H9 (cell line): ENCODE data around the gene UTS2. TPM values are rescaled to one million over a fixed set of nuclear protein-coding genes. Genes with fewer than 3 reads are reported as not detected.

ENCODE experiments used
- DNase-seq: peaks from one replicate; pipeline ENCODE4 v3.0.0-alpha.2; 2017
- H2AFZ ChIP-seq: one replicate; pipeline ENCODE4 v1.6.1; 2013; ENCODE audit warnings: mild to moderate bottlenecking, low read length, control low read depth, moderate library complexity
- H2AK5ac ChIP-seq: 2 replicates; pipeline ENCODE4 v1.6.1; 2013; ENCODE audit warnings: low read length, control low read depth, mixed read lengths; ENCODE audit not compliant: insufficient read length
- H2BK120ac ChIP-seq: one replicate; pipeline ENCODE4 v1.6.1; 2013; ENCODE audit warnings: low read depth, mild to moderate bottlenecking, low read length, control low read depth, inconsistent platforms; ENCODE audit not compliant: poor library complexity, severe bottlenecking
- H2BK12ac ChIP-seq: 2 replicates; pipeline ENCODE4 v1.6.1; 2013; ENCODE audit warnings: low read length, control low read depth, mixed read lengths, low read depth; ENCODE audit not compliant: insufficient read length
- H2BK15ac ChIP-seq: 2 replicates; pipeline ENCODE4 v1.6.1; 2013; ENCODE audit warnings: low read depth, low read length, control low read depth
- H2BK20ac ChIP-seq: one replicate; pipeline ENCODE4 v1.6.1; 2013; ENCODE audit warnings: low read depth, mild to moderate bottlenecking, low read length, control low read depth, inconsistent platforms; ENCODE audit not compliant: poor library complexity, severe bottlenecking
- H2BK5ac ChIP-seq: 2 replicates; pipeline ENCODE4 v1.6.1; 2013; ENCODE audit warnings: low read length, control low read depth, mixed read lengths; ENCODE audit not compliant: insufficient read length
- H3K14ac ChIP-seq: 2 replicates; pipeline ENCODE4 v1.6.1; 2013; ENCODE audit warnings: low read length, control low read depth; ENCODE audit not compliant: insufficient read depth
- H3K18ac ChIP-seq: 2 replicates; pipeline ENCODE4 v1.6.1; 2013; ENCODE audit warnings: low read depth, mild to moderate bottlenecking, mixed read lengths, low read length, control low read depth; ENCODE audit not compliant: insufficient read length
- H3K23ac ChIP-seq: 2 replicates; pipeline ENCODE4 v1.6.1; 2013; ENCODE audit warnings: low read length, control low read depth, mixed read lengths, low read depth; ENCODE audit not compliant: insufficient read length
- H3K23me2 ChIP-seq: 2 replicates; pipeline ENCODE4 v1.6.1; 2013; ENCODE audit warnings: low read depth, mild to moderate bottlenecking, mixed read lengths, low read length, control low read depth; ENCODE audit not compliant: insufficient read length, poor library complexity, severe bottlenecking
- H3K27ac ChIP-seq: 2 replicates; pipeline ENCODE4 v1.5.1; 2013; ENCODE audit warnings: low read length, control low read depth, mixed read lengths, low read depth; ENCODE audit not compliant: insufficient read length
- H3K27me3 ChIP-seq: 2 replicates; pipeline ENCODE4 v1.6.1; 2013; ENCODE audit warnings: low read length, control low read depth, inconsistent platforms; ENCODE audit not compliant: insufficient read depth
- H3K4ac ChIP-seq: 2 replicates; pipeline ENCODE4 v1.6.1; 2013; ENCODE audit warnings: low read depth, mild to moderate bottlenecking, control low read depth, inconsistent platforms, low read length, moderate library complexity
- H3K4me1 ChIP-seq: 2 replicates; pipeline ENCODE4 v1.6.1; 2013; ENCODE audit warnings: low read length, control low read depth, inconsistent platforms; ENCODE audit not compliant: insufficient read depth
- H3K4me2 ChIP-seq: 2 replicates; pipeline ENCODE4 v1.6.1; 2013; ENCODE audit warnings: low read length, control low read depth, mixed read lengths; ENCODE audit not compliant: insufficient read length, insufficient read depth
- H3K56ac ChIP-seq: 2 replicates; pipeline ENCODE4 v1.6.1; 2013; ENCODE audit warnings: low read depth, mild to moderate bottlenecking, mixed read lengths, low read length, control low read depth; ENCODE audit not compliant: insufficient read length
- H3K79me1 ChIP-seq: 2 replicates; pipeline ENCODE4 v1.6.1; 2013; ENCODE audit warnings: low read depth, mild to moderate bottlenecking, moderate library complexity, low read length, control low read depth, inconsistent platforms; ENCODE audit not compliant: insufficient read depth, poor library complexity, severe bottlenecking
- H3K79me2 ChIP-seq: 2 replicates; pipeline ENCODE4 v1.6.1; 2013; ENCODE audit warnings: low read length, control low read depth, inconsistent platforms; ENCODE audit not compliant: insufficient read depth
- H3K9ac ChIP-seq: 2 replicates; pipeline ENCODE4 v1.6.1; 2013; ENCODE audit warnings: low read length, control low read depth, mixed read lengths; ENCODE audit not compliant: insufficient read length; ENCODE audit errors: extremely low read depth
- H3K9me3 ChIP-seq: one replicate; pipeline ENCODE4 v1.6.1; 2013; ENCODE audit warnings: low read depth, low read length, inconsistent platforms; ENCODE audit not compliant: control insufficient read depth
- H3T11ph ChIP-seq: one replicate; pipeline ENCODE4 v1.6.1; 2013; ENCODE audit warnings: mild to moderate bottlenecking, low read length, control low read depth, inconsistent platforms
- H4K20me1 ChIP-seq: one replicate; pipeline ENCODE4 v1.6.1; 2013; ENCODE audit not compliant: control insufficient read depth, insufficient read length, insufficient read depth
- H4K5ac ChIP-seq: 2 replicates; pipeline ENCODE4 v1.6.1; 2013; ENCODE audit warnings: low read depth, mild to moderate bottlenecking, mixed read lengths, low read length, control low read depth; ENCODE audit not compliant: insufficient read length
- H4K8ac ChIP-seq: replicated peaks from 2 replicates; pipeline ENCODE4 v1.6.1; 2013; ENCODE audit warnings: low read length, control low read depth, mixed read lengths, low read depth; ENCODE audit not compliant: insufficient read length
- H4K91ac ChIP-seq: 2 replicates; pipeline ENCODE4 v1.6.1; 2013; ENCODE audit warnings: low read depth, mild to moderate bottlenecking, moderate library complexity, mixed read lengths, low read length, control low read depth; ENCODE audit not compliant: insufficient read length
- H3K27ac Mint-ChIP-seq, 3 experiments: 2 replicates in 2 of 3; 3 replicates in 1 of 3; pipeline ENCODE4 v1.8.0; 2020 to 2021; ENCODE audit warnings: mixed read lengths in 3 of 3, mild to moderate bottlenecking in 1 of 3, moderate library complexity in 1 of 3
- H3K27me3 Mint-ChIP-seq: 2 replicates; pipeline ENCODE4 v1.8.0; 2021; ENCODE audit warnings: low read depth, mild to moderate bottlenecking, moderate library complexity, mixed read lengths
- H3K36me3 Mint-ChIP-seq, 3 experiments: 2 replicates in 2 of 3; 3 replicates in 1 of 3; pipeline ENCODE4 v1.8.0; 2020 to 2021; ENCODE audit warnings: low read depth in 3 of 3, mixed read lengths in 3 of 3; ENCODE audit not compliant: insufficient read depth in 1 of 3
- H3K4me1 Mint-ChIP-seq, 2 experiments: 2 replicates each; pipeline ENCODE4 v1.8.0; 2020; ENCODE audit warnings: mixed read lengths in 2 of 2
- H3K4me3 Mint-ChIP-seq, 2 experiments: 2 replicates in 1 of 2; 3 replicates in 1 of 2; pipeline ENCODE4 v1.8.0; 2020 to 2021; ENCODE audit warnings: mild to moderate bottlenecking in 2 of 2, mixed read lengths in 2 of 2, moderate library complexity in 1 of 2
- H3K9me3 Mint-ChIP-seq, 2 experiments: 2 replicates in 1 of 2; 3 replicates in 1 of 2; pipeline ENCODE4 v1.8.0; 2020; ENCODE audit warnings: mild to moderate bottlenecking in 2 of 2, mixed read lengths in 2 of 2, moderate library complexity in 1 of 2
- CTCF ChIP-seq: fragments of 200-600 bp; sonication (generic); conservative IDR thresholded peaks from 3 replicates; pipeline ENCODE4 v1.8.0; 2021; ENCODE audit warnings: antibody characterized with exemption, mild to moderate bottlenecking
- WGBS: extraction: QIAGEN DNeasy Blood & Tissue Kit; methylation state at CpG from one replicate; pipeline ENCODE4 v1.1.7; 2013; ENCODE audit warnings: missing lambda C conversion rate, low lambda C conversion rate, mixed read lengths; ENCODE audit not compliant: insufficient read length; ENCODE audit errors: extremely low coverage; 5-methylcytosine and 5-hydroxymethylcytosine counted together
- total RNA-seq: library from RNA; stranded (reverse); gene quantifications from 2 replicates; pipeline ENCODE4 v1.2.1, GENCODE V29; 2021

The UTS2 gene
- total RNA-seq, 1 experiment from 2014 or later = not detected

GRCh38 chr1:7839526-7839925, 13.3 kb downstream of the UTS2 start:
- Histone ChIP-seq H4K8ac (no peak overlapping the region), H3K56ac (no peak overlapping the region), H2BK12ac (no peak overlapping the region), H3K79me1 (no peaks in the 10 kb centered on the region), H4K20me1 (no peaks in the 10 kb centered on the region), H3K23ac (no peak overlapping the region), H3K14ac (no peak overlapping the region), H2AFZ (no peak overlapping the region), H3K4me1 (no peaks in the 10 kb centered on the region), H2BK120ac (no peak overlapping the region), H2BK15ac (no peak overlapping the region), H3T11ph (no peak overlapping the region), H3K18ac (no peak overlapping the region), H2AK5ac (no peak overlapping the region), H3K4me2 (no peak overlapping the region), H3K23me2 (no peaks in the 10 kb centered on the region), H3K9me3 (no peaks in the 10 kb centered on the region), H2BK5ac (no peak overlapping the region), H3K9ac (no peak overlapping the region), H4K91ac (no peak overlapping the region), H4K5ac (no peak overlapping the region), H3K27me3 (no peaks in the 10 kb centered on the region), H2BK20ac (no peak overlapping the region), H3K79me2 (no peaks in the 10 kb centered on the region), H3K4ac (no peak overlapping the region), H3K27ac (no peak overlapping the region)
- Mint-ChIP-seq H3K9me3 (peaks cover 13 to 23% of the 10 kb centered on the region in 2 experiments), H3K36me3 (peaks cover 31 to 52% (median 47%) of the 10 kb centered on the region in 3 experiments), H3K4me3 (no peak overlapping the region), H3K27me3 (no peaks in the 10 kb centered on the region), H3K4me1 (no peaks in the 10 kb centered on the region), H3K27ac (no peak overlapping the region)
- no peak for DNase-seq
- no CpG with 5 or more reads among the region's 3 CpGs for WGBS
- TF ChIP-seq CTCF = no peak
